Panc1 (cell line): ENCODE results near the gene NRCAM. TPM values are rescaled to one million over a fixed set of nuclear protein-coding genes. Genes with fewer than 3 reads are reported as not detected.
A peak's percentile ranks its signal among the peaks of the same experiment; 100 is the strongest.

Experiments
- ATAC-seq: fragments of 200-7000 bp; cut with Tn5 transposase; 2 replicates; pipeline ENCODE4 v1.9.1; 2020; ENCODE audit warnings: mild to moderate bottlenecking, moderate library complexity
- BruUV-seq: library from RNA; stranded (reverse); fragments of 400-500 nt; replicated peaks from 2 replicates; lab custom pipeline; 2021; lab: Mats Ljungman, UMichigan
- CTCF ChIA-PET: fragments of 300-600 bp; sonication (Branson Sonifier 250); formaldehyde crosslinking; loops from one replicate; lab custom pipeline; 2022; ENCODE audit warnings: antibody characterized with exemption; lab: Charles Lee
- POLR2A ChIA-PET: fragments of 300-600 bp; sonication (Branson Sonifier 250); formaldehyde crosslinking; loops from one replicate; lab custom pipeline; 2022; ENCODE audit warnings: antibody characterized with exemption; lab: Charles Lee
- DNase-seq: peaks from one replicate; pipeline ENCODE4 v3.0.0-alpha.2; 2010; ENCODE audit warnings: low read depth, low spot score
- H3K27ac ChIP-seq: 2 replicates; pipeline ENCODE4 v1.5.1; 2011; ENCODE audit warnings: mild to moderate bottlenecking, low read length, inconsistent platforms
- H3K27me3 ChIP-seq: fragments of 200-500 bp; sonication (Bioruptor generic); 2 replicates; pipeline ENCODE4 v1.6.0; 2014; ENCODE audit warnings: low read length, inconsistent platforms; ENCODE audit not compliant: control insufficient read depth, insufficient read depth
- H3K36me3 ChIP-seq: fragments of 200-500 bp; sonication (Bioruptor generic); 2 replicates; pipeline ENCODE4 v1.5.1; 2014; ENCODE audit warnings: inconsistent platforms, mild to moderate bottlenecking, low read length, moderate library complexity; ENCODE audit not compliant: control insufficient read depth, insufficient read depth
- H3K4me1 ChIP-seq: 2 replicates; pipeline ENCODE4 v1.5.1; 2011; ENCODE audit warnings: inconsistent platforms, mild to moderate bottlenecking, low read length, moderate library complexity; ENCODE audit not compliant: control insufficient read depth, insufficient read depth
- H3K4me3 ChIP-seq, 2 experiments: 2 replicates each; pipeline ENCODE4 v1.5.1; 2011 to 2012; ENCODE audit warnings: low read depth in 2 of 2, low read length in 2 of 2, mild to moderate bottlenecking in 2 of 2, inconsistent platforms in 1 of 2, moderate library complexity in 1 of 2
- H3K9me3 ChIP-seq: fragments of 200-500 bp; sonication (Bioruptor generic); 2 replicates; pipeline ENCODE4 v1.5.1; 2014; ENCODE audit warnings: low read depth, mild to moderate bottlenecking, inconsistent platforms, low read length, moderate library complexity; ENCODE audit not compliant: control insufficient read depth, insufficient read depth
- POLR2AphosphoS5 ChIP-seq: IDR thresholded peaks from 2 replicates; pipeline ENCODE4 v1.6.1; 2012; ENCODE audit warnings: mild to moderate bottlenecking, low read depth, low read length, moderate library complexity
- SIN3A ChIP-seq: IDR thresholded peaks from 2 replicates; pipeline ENCODE4 v1.6.1; 2012; ENCODE audit warnings: low read depth, mild to moderate bottlenecking, low read length, moderate library complexity, borderline replicate concordance; ENCODE audit not compliant: insufficient read depth
- TCF7L2 ChIP-seq: IDR thresholded peaks from 2 replicates; pipeline ENCODE4 v1.6.1; 2011; ENCODE audit warnings: mild to moderate bottlenecking, low read depth, low read length, inconsistent platforms
- in situ Hi-C: cut with HindIII; loops from 2 replicates; pipeline ENCODE4 v1.10.0; 2016; ENCODE audit warnings: low sequenced_read_pairs, low pct_unique_long_range_greater_than_20kb
- intact Hi-C: fragments of 100-400 bp; cut with micrococcal nuclease; formaldehyde crosslinking; loops from one replicate; pipeline ENCODE4 v1.10.0; 2022; ENCODE audit not compliant: unreplicated experiment
- total RNA-seq: library from RNA; stranded (reverse); gene quantifications from one replicate; pipeline ENCODE4 v1.2.1, GENCODE V29; 2021; ENCODE audit not compliant: unreplicated experiment
- TF ChIP-seq, protein P1 (sequence below), 2 experiments: IDR thresholded peaks; 2 replicates each; pipeline ENCODE4 v1.6.1; 2011 to 2012; ENCODE audit warnings: low read depth in 2 of 2, control low read depth in 1 of 2, low read length in 1 of 2, mild to moderate bottlenecking in 1 of 2, moderate library complexity in 1 of 2; ENCODE audit not compliant: insufficient read depth in 1 of 2
- TF ChIP-seq, protein P2 (sequence below): fragments of 450-650 bp; IDR thresholded peaks from 2 replicates; pipeline ENCODE4 v1.5.1; 2017; ENCODE audit warnings: mild to moderate bottlenecking

NRCAM gene
- total RNA-seq, 1 experiment from 2014 or later: 0.21 TPM

DNA sequence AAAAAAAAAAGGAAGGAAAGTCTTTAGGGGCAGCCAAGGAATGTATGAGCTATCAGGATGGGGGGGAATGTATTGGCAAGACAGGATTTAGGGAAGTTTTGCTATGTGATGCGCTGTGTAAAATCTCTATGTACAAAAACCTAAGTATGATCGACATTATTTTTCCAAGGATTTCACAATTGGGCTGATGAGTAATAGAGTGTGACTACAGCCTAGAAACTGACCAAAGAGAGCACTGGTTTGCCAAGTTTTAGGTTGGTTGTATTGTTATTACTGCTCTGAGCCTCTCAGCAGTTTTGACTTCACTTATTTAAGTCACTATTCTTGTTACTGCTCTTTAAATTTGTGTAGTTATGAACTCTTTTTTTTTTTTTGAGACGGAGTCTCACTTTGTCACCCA lies 107.3 kb downstream of the NRCAM start:
- in situ Hi-C loops (no loop called here), intact Hi-C loops (no loop called here)
- ChIA-PET POLR2A (no interaction called here), CTCF (no interaction called here)
- no peaks in the 10 kb centered on the region for H3K4me1 ChIP-seq
- ATAC-seq (no peak), DNase-seq (no peak)
- no peaks in the 10 kb centered on the region for H3K9me3 ChIP-seq
- H3K4me3 ChIP-seq: no peak overlapping the region
- no TSS peak for BruUV-seq
- no peaks in the 10 kb centered on the region for H3K36me3 ChIP-seq
- TF ChIP-seq SIN3A: no peak
- TF ChIP-seq, protein P1, sequence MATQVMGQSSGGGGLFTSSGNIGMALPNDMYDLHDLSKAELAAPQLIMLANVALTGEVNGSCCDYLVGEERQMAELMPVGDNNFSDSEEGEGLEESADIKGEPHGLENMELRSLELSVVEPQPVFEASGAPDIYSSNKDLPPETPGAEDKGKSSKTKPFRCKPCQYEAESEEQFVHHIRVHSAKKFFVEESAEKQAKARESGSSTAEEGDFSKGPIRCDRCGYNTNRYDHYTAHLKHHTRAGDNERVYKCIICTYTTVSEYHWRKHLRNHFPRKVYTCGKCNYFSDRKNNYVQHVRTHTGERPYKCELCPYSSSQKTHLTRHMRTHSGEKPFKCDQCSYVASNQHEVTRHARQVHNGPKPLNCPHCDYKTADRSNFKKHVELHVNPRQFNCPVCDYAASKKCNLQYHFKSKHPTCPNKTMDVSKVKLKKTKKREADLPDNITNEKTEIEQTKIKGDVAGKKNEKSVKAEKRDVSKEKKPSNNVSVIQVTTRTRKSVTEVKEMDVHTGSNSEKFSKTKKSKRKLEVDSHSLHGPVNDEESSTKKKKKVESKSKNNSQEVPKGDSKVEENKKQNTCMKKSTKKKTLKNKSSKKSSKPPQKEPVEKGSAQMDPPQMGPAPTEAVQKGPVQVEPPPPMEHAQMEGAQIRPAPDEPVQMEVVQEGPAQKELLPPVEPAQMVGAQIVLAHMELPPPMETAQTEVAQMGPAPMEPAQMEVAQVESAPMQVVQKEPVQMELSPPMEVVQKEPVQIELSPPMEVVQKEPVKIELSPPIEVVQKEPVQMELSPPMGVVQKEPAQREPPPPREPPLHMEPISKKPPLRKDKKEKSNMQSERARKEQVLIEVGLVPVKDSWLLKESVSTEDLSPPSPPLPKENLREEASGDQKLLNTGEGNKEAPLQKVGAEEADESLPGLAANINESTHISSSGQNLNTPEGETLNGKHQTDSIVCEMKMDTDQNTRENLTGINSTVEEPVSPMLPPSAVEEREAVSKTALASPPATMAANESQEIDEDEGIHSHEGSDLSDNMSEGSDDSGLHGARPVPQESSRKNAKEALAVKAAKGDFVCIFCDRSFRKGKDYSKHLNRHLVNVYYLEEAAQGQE (IDR thresholded peaks at IDR 0.05; ENCODE audit: insufficient read depth in 1 of 2, low read depth in 2 of 2, low read length in 1 of 2): no peak
- TF ChIP-seq, protein P2, sequence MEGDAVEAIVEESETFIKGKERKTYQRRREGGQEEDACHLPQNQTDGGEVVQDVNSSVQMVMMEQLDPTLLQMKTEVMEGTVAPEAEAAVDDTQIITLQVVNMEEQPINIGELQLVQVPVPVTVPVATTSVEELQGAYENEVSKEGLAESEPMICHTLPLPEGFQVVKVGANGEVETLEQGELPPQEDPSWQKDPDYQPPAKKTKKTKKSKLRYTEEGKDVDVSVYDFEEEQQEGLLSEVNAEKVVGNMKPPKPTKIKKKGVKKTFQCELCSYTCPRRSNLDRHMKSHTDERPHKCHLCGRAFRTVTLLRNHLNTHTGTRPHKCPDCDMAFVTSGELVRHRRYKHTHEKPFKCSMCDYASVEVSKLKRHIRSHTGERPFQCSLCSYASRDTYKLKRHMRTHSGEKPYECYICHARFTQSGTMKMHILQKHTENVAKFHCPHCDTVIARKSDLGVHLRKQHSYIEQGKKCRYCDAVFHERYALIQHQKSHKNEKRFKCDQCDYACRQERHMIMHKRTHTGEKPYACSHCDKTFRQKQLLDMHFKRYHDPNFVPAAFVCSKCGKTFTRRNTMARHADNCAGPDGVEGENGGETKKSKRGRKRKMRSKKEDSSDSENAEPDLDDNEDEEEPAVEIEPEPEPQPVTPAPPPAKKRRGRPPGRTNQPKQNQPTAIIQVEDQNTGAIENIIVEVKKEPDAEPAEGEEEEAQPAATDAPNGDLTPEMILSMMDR: no peak
- TF ChIP-seq POLR2AphosphoS5: no peak
- no peak for TF ChIP-seq TCF7L2
- no peak overlapping the region for H3K27ac ChIP-seq
- H3K27me3 ChIP-seq: no peaks in the 10 kb centered on the region; the same call in 1 of the 2 replicates

DNA sequence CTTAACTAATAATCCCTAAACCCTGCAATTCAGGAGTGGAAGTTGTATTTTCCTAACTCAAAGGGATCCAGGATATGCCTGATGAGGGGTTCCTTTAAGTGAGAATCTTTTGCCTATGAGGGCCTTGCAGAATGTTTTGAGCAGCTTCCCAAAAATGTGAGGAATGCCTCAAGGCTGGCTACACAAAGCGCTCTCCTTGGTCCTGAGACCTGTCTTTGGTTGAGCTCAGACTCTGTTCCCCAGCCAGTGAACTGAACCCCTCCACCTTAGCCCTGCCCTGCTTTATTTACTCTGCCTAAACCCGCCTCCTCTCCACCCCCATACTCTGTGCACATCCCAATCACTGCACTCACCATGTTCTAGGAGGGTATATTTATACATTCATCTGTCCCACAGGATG lies 108.6 kb downstream of the NRCAM start:
- Histone ChIP-seq H3K4me1 (no peaks in the 10 kb centered on the region), H3K4me3 (no peak overlapping the region), H3K36me3 (no peaks in the 10 kb centered on the region), H3K27me3 (no peaks in the 10 kb centered on the region; the same call in 1 of the 2 replicates), H3K9me3 (no peaks in the 10 kb centered on the region), H3K27ac (no peak overlapping the region)
- intact Hi-C loops: no loop called here
- ChIA-PET CTCF (no interaction called here), POLR2A (no interaction called here)
- BruUV-seq: no TSS peak
- no peak for ATAC-seq
- in situ Hi-C loops: no loop called here
- TF ChIP-seq, protein P1 (IDR thresholded peaks at IDR 0.05; ENCODE audit: insufficient read depth in 1 of 2, low read depth in 2 of 2, low read length in 1 of 2): peak; percentile 80 to 82
- TF ChIP-seq, protein P2: no peak
- DNase-seq: no peak
